Lung (tissue), 12 donors: ENCODE data around the gene PTBP1. TPM values are rescaled to one million over a fixed set of nuclear protein-coding genes. Genes with fewer than 3 reads are reported as not detected.
A peak's percentile ranks its signal among the peaks of the same experiment; 100 is the strongest.

Source experiments
- ATAC-seq: fragments of 200-7000 bp; cut with Tn5 transposase; one replicate; pipeline ENCODE4 v1.9.1; 2020; ENCODE audit warnings: moderate number of reproducible peaks; ENCODE audit not compliant: insufficient read depth, low FRiP score
- DNase-seq, 3 donors: peaks; one replicate each; pipeline ENCODE4 v3.0.0-alpha.2; 2013 to 2017
- H3K27ac ChIP-seq, 2 donors: one replicate each; pipeline ENCODE4 v1.5.1; 2013; ENCODE audit warnings: mild to moderate bottlenecking in 2 of 2, moderate library complexity in 2 of 2, control low read depth in 1 of 2, inconsistent platforms in 1 of 2, low read depth in 1 of 2, low read length in 1 of 2
- H3K27me3 ChIP-seq, 3 donors: one replicate each; pipeline ENCODE4 v1.5.1; 2013; ENCODE audit warnings: low read length in 2 of 3; ENCODE audit not compliant: control insufficient read depth in 3 of 3, insufficient read depth in 3 of 3
- H3K36me3 ChIP-seq, 4 donors: one replicate each; pipeline ENCODE4 v1.5.1; 2013; ENCODE audit warnings: low read length in 4 of 4, mild to moderate bottlenecking in 1 of 4, moderate library complexity in 1 of 4; ENCODE audit not compliant: control insufficient read depth in 4 of 4, insufficient read depth in 4 of 4
- H3K4me1 ChIP-seq, 5 donors: one replicate each; pipeline ENCODE4 v1.5.1; 2013; ENCODE audit warnings: low read length in 5 of 5, mild to moderate bottlenecking in 2 of 5, moderate library complexity in 1 of 5; ENCODE audit not compliant: control insufficient read depth in 5 of 5, insufficient read depth in 5 of 5
- H3K4me3 ChIP-seq: one replicate; pipeline ENCODE4 v1.5.1; 2013; ENCODE audit warnings: mild to moderate bottlenecking, control low read depth, moderate library complexity
- H3K9ac ChIP-seq, 2 donors: one replicate each; pipeline ENCODE4 v1.5.1; 2013; ENCODE audit warnings: low read length in 2 of 2, control low read depth in 1 of 2; ENCODE audit not compliant: insufficient read depth in 1 of 2
- H3K9me3 ChIP-seq, 4 donors: one replicate each; pipeline ENCODE4 v1.5.1; 2013; ENCODE audit warnings: low read length in 3 of 4, mild to moderate bottlenecking in 1 of 4, moderate library complexity in 1 of 4; ENCODE audit not compliant: control insufficient read depth in 4 of 4, insufficient read depth in 3 of 4
- WGBS, 2 donors: extraction: QIAGEN DNeasy Blood & Tissue Kit; methylation state at CpG; one replicate each; pipeline ENCODE4 v1.1.7; 2013; 5-methylcytosine and 5-hydroxymethylcytosine counted together
- polyA plus RNA-seq, 2 donors: library from polyadenylated mRNA; stranded (reverse); fragments of 200-250 nt; gene quantifications; one replicate each; pipeline ENCODE4 v1.2.1, GENCODE V29; 2013
- total RNA-seq, 2 donors: library from RNA; depleted of rRNA in 1 of 2; stranded (reverse); fragments of >200 nt in 1 of 2; gene quantifications; one replicate each; pipeline ENCODE4 v1.2.1, GENCODE V29; 2014 to 2021
- TF ChIP-seq, protein P1 (sequence below): IDR thresholded peaks from 2 replicates; pipeline ENCODE4 v1.5.1; 2012; ENCODE audit warnings: mild to moderate bottlenecking; ENCODE audit errors: control extremely low read depth, extremely low read depth
- donor health status: control.
- donor health status: control.
- donor health status: Bipolar disorder and iron deficiency.
- donor health status: healthy.
- donor health status: DM: yes; HTN: yes; CAD: no.

The PTBP1 gene
- total and polyA plus RNA-seq, 4 donors, result 112 to 321 (median 203) TPM

DNA sequence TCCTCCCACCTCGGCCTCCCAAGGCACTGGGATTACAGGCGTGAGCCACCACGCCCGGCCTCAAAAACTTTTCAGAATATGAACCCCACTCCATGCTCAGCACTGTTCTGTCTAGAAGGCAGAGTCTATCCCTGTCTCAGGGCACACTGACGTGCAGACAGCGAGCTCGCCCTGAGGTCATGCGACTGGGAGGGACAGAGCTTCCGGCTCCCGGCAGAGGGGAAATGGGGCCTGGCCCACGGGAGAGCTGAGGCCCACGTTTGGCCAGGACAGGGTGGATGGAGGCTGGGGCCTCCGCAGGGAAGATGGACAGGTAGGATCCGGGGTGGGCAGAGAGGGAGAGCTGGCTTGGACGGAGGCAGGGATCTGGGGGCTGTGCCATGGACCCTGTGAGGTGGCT, 27.6 kb downstream of the PTBP1 start:
- no peak overlapping the region for H3K9ac ChIP-seq
- ATAC-seq (no peak), DNase-seq (no peak)
- H3K27ac ChIP-seq, result no peak overlapping the region
- H3K36me3 ChIP-seq, result no peaks in the 10 kb centered on the region
- peaks cover 0 to 4% (median 3%) of the 10 kb centered on the region in 5 donors for H3K4me1 ChIP-seq
- 43 to 66% methylated on average over 15 of the region's 15 CpGs for WGBS, 2 donors
- H3K4me3 ChIP-seq, result no peak overlapping the region
- no peaks in the 10 kb centered on the region for H3K9me3 ChIP-seq
- TF ChIP-seq, protein P1, sequence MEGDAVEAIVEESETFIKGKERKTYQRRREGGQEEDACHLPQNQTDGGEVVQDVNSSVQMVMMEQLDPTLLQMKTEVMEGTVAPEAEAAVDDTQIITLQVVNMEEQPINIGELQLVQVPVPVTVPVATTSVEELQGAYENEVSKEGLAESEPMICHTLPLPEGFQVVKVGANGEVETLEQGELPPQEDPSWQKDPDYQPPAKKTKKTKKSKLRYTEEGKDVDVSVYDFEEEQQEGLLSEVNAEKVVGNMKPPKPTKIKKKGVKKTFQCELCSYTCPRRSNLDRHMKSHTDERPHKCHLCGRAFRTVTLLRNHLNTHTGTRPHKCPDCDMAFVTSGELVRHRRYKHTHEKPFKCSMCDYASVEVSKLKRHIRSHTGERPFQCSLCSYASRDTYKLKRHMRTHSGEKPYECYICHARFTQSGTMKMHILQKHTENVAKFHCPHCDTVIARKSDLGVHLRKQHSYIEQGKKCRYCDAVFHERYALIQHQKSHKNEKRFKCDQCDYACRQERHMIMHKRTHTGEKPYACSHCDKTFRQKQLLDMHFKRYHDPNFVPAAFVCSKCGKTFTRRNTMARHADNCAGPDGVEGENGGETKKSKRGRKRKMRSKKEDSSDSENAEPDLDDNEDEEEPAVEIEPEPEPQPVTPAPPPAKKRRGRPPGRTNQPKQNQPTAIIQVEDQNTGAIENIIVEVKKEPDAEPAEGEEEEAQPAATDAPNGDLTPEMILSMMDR, result no peak
- H3K27me3 ChIP-seq, result peaks cover 0 to 4% (median 0%) of the 10 kb centered on the region in 3 donors

GRCh38 chr19:825897-826644, 28.8 kb downstream of the PTBP1 start:
- Histone ChIP-seq H3K27me3 (peaks cover 0 to 4% (median 0%) of the 10 kb centered on the region in 3 donors), H3K4me3 (no peak overlapping the region), H3K27ac (no peak overlapping the region), H3K36me3 (no peaks in the 10 kb centered on the region), H3K9me3 (no peaks in the 10 kb centered on the region), H3K9ac (no peak overlapping the region), H3K4me1 (peaks cover 0 to 4% (median 3%) of the 10 kb centered on the region in 5 donors)
- TF ChIP-seq, protein P1, result no peak
- DNase-seq (peak in 2 of 3 donors; percentile 60 to 66), ATAC-seq (no peak)
- 64 to 71% methylated on average over 19 of the region's 19 CpGs for WGBS, 2 donors

DNA sequence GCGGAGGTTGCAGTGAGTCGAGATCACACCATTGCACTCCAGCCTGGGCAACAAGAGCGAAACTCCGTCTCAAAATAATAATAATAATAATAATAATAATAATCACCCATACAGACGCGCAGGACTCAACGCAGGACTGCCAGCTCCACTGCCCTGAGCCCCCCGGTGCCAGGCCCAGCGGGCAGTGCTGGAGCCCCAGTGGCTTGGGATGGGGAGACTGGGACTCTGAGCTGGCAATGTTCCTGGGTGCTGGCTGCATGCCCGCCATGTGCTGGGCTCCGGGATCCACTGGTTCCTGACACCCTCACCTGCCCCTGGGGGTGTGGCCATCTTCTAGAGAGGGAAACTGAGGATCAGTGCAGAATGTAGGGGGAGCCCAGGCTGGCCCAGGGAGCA, 30.1 kb downstream of the PTBP1 start:
- Histone ChIP-seq H3K36me3 (no peaks in the 10 kb centered on the region), H3K27me3 (peaks cover 0 to 4% (median 3%) of the 10 kb centered on the region in 3 donors), H3K4me1 (peaks cover 0 to 3% (median 0%) of the 10 kb centered on the region in 5 donors), H3K9ac (no peak overlapping the region), H3K9me3 (no peaks in the 10 kb centered on the region), H3K4me3 (no peak overlapping the region), H3K27ac (no peak overlapping the region)
- no peak for DNase-seq
- ATAC-seq, result no peak
- 71 to 82% methylated on average over 11 of the region's 11 CpGs for WGBS, 2 donors
- TF ChIP-seq, protein P1, result no peak
